Progenitor cell of endocrine pancreas (in vitro differentiated cells): Measurements from ENCODE around the gene KSR1. TPM values are rescaled to one million over a fixed set of nuclear protein-coding genes. Genes with fewer than 3 reads are reported as not detected.
"Not testable (repeated sequence)": the region's sequence is repeated elsewhere in the genome, so short reads cannot be mapped to it uniquely, and the experiment has no call there.

Experiments
- DNase-seq: peaks from one replicate; pipeline ENCODE4 v3.0.0; 2021; ENCODE audit warnings: low spot score; ENCODE audit not compliant: unreplicated experiment
- H3K27ac Mint-ChIP-seq: 2 replicates; pipeline ENCODE4 v1.8.0; 2021; ENCODE audit warnings: mild to moderate bottlenecking, moderate library complexity, mixed read lengths
- H3K27me3 Mint-ChIP-seq: 2 replicates; pipeline ENCODE4 v1.8.0; 2021; ENCODE audit warnings: mixed read lengths
- H3K36me3 Mint-ChIP-seq: 2 replicates; pipeline ENCODE4 v1.8.0; 2022; ENCODE audit warnings: mixed read lengths; ENCODE audit not compliant: insufficient read depth
- H3K4me1 Mint-ChIP-seq: 2 replicates; pipeline ENCODE4 v1.8.0; 2021; ENCODE audit warnings: low read depth, mixed read lengths
- H3K4me3 Mint-ChIP-seq: 2 replicates; pipeline ENCODE4 v1.8.0; 2021; ENCODE audit warnings: low read depth, mild to moderate bottlenecking, moderate library complexity, mixed read lengths
- H3K9me3 Mint-ChIP-seq: 2 replicates; pipeline ENCODE4 v1.8.0; 2021; ENCODE audit warnings: low read depth, mixed read lengths
- CTCF ChIP-seq: fragments of 200-600 bp; sonication (generic); IDR thresholded peaks from one replicate; pipeline ENCODE4 v1.5.0; 2021; ENCODE audit warnings: antibody characterized with exemption, mild to moderate bottlenecking; ENCODE audit not compliant: unreplicated experiment
- total RNA-seq: library from RNA; stranded (reverse); gene quantifications from 2 replicates; pipeline ENCODE4 v1.2.1, GENCODE V29; 2021

The KSR1 gene
- total RNA-seq, 1 donor from 2014 or later: 70.1 TPM

GRCh38 chr17:27631411-27631760 lies 175.1 kb downstream of the KSR1 start:
- TF ChIP-seq CTCF: no peak
- no peak overlapping the region for H3K27ac Mint-ChIP-seq
- no peaks in the 10 kb centered on the region for H3K27me3 Mint-ChIP-seq
- H3K4me1 Mint-ChIP-seq: peaks cover 6% of the 10 kb centered on the region
- no peak for DNase-seq
- H3K4me3 Mint-ChIP-seq: no peak overlapping the region
- H3K9me3 Mint-ChIP-seq: no peaks in the 10 kb centered on the region
- H3K36me3 Mint-ChIP-seq: no peaks in the 10 kb centered on the region

DNA sequence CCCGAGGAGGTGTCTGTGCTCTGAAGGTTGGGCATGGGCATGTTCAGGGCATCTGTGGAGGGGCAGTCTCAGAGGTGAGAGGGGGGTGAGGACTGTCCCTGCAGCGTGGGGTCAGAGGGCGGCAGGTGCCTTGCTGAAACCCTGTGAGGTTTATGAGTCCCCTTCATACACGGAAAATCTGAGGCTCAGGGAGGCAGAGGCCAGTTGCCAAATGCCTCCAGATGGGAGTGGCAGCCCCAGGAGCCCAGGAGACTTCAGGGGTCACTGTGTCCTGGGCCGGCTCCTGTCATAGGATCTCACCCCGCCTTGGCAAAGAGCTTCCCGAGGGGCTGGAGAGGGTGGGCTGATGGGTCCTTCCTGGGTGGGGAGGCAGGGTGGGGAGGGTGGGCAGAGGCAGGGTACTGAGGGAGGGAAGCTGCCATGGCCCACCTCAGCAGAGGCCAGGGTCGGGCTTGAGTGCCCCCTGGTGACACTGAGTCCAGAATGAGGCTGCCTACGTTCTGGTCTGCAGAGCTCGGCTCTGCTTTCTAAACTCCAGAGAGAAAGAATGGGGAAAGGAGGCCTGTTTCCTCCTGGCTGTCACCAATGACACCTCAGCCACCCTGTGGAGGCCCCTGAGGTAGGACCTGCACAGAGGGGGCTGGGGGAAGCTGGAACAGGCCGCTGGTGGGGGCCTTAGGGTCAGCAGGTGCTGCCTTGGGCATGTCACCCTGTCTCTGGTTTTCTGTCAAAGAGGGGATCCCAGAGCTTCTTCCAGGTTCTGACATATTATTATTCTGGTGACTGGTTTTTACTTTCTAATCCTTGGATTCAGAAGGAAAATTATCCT lies 175.9 kb downstream of the KSR1 start:
- no peak for DNase-seq
- no peak for TF ChIP-seq CTCF
- Mint-ChIP-seq H3K27ac (no peak overlapping the region), H3K4me3 (no peak overlapping the region), H3K27me3 (no peaks in the 10 kb centered on the region), H3K36me3 (no peaks in the 10 kb centered on the region), H3K9me3 (no peaks in the 10 kb centered on the region), H3K4me1 (peaks cover 6% of the 10 kb centered on the region)

DNA sequence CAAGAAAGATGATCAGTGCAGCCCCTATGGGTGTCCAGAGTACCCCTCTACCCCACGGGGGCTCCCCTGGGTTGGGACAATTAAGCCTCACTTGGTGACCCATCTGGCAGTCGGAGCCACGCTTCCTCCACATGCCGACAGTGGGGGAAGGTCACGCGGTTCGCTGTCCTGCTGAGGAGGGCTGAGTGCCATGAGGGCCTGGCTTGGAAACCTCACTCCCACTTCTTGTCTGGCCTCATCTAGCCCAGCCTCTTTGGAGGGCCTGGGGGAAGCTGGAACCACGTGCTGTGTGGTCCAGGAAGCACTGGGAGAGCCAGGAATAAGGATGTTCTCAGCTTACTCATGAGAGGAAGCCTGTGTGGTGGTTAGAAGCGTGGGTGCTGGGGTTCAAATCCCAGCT lies 176.5 kb downstream of the KSR1 start:
- H3K4me3 Mint-ChIP-seq, H3K4me1 Mint-ChIP-seq, DNase-seq, H3K9me3 Mint-ChIP-seq, H3K27me3 Mint-ChIP-seq, H3K27ac Mint-ChIP-seq, H3K36me3 Mint-ChIP-seq: not testable (repeated sequence)

GRCh38 chr17:27633312-27634025 lies 177.2 kb downstream of the KSR1 start:
- peaks cover 6% of the 10 kb centered on the region for H3K4me1 Mint-ChIP-seq
- no peaks in the 10 kb centered on the region for H3K27me3 Mint-ChIP-seq
- no peaks in the 10 kb centered on the region for H3K9me3 Mint-ChIP-seq
- TF ChIP-seq CTCF: no peak
- H3K4me3 Mint-ChIP-seq: no peak overlapping the region
- no peaks in the 10 kb centered on the region for H3K36me3 Mint-ChIP-seq
- H3K27ac Mint-ChIP-seq: no peak overlapping the region
- no peak for DNase-seq

GRCh38 chr17:27634026-27634335 lies 177.7 kb downstream of the KSR1 start:
- Mint-ChIP-seq H3K36me3 (no peaks in the 10 kb centered on the region), H3K4me3 (no peak overlapping the region), H3K27me3 (no peaks in the 10 kb centered on the region), H3K4me1 (peaks cover 6% of the 10 kb centered on the region), H3K9me3 (no peaks in the 10 kb centered on the region), H3K27ac (peak overlapping the region; percentile 29)
- TF ChIP-seq CTCF: no peak
- no peak for DNase-seq

DNA sequence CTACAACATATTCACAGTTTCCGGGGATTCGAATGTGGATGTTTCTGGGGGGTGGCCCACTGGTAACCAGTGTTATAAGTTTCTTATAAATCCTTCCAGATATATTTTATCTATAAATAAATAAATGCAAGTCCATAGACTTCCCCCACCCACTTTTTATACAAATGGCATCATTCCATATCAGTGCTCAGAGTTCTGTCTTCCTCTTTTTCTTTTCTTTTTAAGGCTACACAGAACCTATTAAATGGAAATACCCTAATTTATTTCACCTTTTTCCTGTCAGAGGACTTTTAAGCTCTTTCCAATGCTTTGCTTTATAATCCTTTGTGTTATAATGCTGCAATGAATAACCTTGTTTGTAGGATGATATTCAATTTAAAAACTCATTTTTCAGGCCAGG lies 178.5 kb downstream of the KSR1 start:
- DNase-seq: no peak
- H3K27me3 Mint-ChIP-seq: no peaks in the 10 kb centered on the region
- no peak overlapping the region for H3K4me3 Mint-ChIP-seq
- H3K4me1 Mint-ChIP-seq: peaks cover 6% of the 10 kb centered on the region
- H3K27ac Mint-ChIP-seq: no peak overlapping the region
- TF ChIP-seq CTCF: no peak
- no peaks in the 10 kb centered on the region for H3K36me3 Mint-ChIP-seq
- no peaks in the 10 kb centered on the region for H3K9me3 Mint-ChIP-seq
